Brain microvascular endothelial cell (primary cell): ENCODE data around the gene PRDM16.

ENCODE experiments used
- DNase-seq: peaks from one replicate; pipeline ENCODE4 v3.0.0-alpha.2; 2020
- H3K27ac ChIP-seq: fragments of 250-450 bp; sonication (Bioruptor Pico); 2 replicates; pipeline ENCODE4 v1.5.1; 2020; ENCODE audit warnings: mild to moderate bottlenecking, moderate library complexity
- H3K27me3 ChIP-seq: fragments of 250-450 bp; sonication (Bioruptor Pico); replicated peaks from 2 replicates; pipeline ENCODE4 v1.5.1; 2020; ENCODE audit warnings: mild to moderate bottlenecking
- H3K36me3 ChIP-seq: fragments of 250-450 bp; sonication (Bioruptor Pico); replicated peaks from 2 replicates; pipeline ENCODE4 v1.5.1; 2020; ENCODE audit warnings: mild to moderate bottlenecking
- H3K4me3 ChIP-seq: 2 replicates; pipeline ENCODE4 v1.5.1; 2011; ENCODE audit warnings: low read depth, mild to moderate bottlenecking, control low read depth, low read length, moderate library complexity
- in situ Hi-C: cut with HindIII; loops from 2 replicates; pipeline ENCODE4 v1.10.0; 2017; ENCODE audit warnings: low sequenced_read_pairs, low pct_ligation_motif_present
- TF ChIP-seq, protein P1 (sequence below): IDR thresholded peaks from 2 replicates; pipeline ENCODE4 v1.5.1; 2011; ENCODE audit warnings: low read depth, mild to moderate bottlenecking, moderate library complexity, low read length, control low read depth, inconsistent platforms; ENCODE audit errors: missing control alignments

The PRDM16 gene

DNA sequence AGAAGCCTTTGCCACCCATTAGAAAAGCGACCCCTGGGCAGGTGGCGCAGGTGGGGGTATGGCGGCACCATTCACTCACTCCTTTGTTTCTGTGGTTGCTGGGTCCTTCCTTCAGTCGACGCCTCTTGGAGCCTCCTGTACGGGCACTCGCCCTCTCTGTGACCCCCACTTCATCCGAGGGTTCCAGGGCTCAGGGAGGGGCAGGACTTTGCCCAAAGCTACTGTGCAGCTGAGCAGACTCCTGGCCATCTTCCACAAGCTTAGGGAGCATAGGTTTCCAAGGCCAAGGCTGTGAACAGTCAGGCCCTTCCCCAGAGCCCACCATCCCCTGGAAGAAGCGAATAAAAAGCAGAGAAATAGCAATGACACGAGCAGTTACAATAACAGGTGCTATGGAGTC is 194.8 kb downstream of the PRDM16 start:
- no peak for DNase-seq
- H3K36me3 ChIP-seq: no peaks in the 10 kb centered on the region
- in situ Hi-C loops: no loop called here
- no peaks in the 10 kb centered on the region for H3K27me3 ChIP-seq
- H3K4me3 ChIP-seq: no peak overlapping the region
- TF ChIP-seq, protein P1, sequence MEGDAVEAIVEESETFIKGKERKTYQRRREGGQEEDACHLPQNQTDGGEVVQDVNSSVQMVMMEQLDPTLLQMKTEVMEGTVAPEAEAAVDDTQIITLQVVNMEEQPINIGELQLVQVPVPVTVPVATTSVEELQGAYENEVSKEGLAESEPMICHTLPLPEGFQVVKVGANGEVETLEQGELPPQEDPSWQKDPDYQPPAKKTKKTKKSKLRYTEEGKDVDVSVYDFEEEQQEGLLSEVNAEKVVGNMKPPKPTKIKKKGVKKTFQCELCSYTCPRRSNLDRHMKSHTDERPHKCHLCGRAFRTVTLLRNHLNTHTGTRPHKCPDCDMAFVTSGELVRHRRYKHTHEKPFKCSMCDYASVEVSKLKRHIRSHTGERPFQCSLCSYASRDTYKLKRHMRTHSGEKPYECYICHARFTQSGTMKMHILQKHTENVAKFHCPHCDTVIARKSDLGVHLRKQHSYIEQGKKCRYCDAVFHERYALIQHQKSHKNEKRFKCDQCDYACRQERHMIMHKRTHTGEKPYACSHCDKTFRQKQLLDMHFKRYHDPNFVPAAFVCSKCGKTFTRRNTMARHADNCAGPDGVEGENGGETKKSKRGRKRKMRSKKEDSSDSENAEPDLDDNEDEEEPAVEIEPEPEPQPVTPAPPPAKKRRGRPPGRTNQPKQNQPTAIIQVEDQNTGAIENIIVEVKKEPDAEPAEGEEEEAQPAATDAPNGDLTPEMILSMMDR: no peak
- no peak overlapping the region for H3K27ac ChIP-seq

DNA sequence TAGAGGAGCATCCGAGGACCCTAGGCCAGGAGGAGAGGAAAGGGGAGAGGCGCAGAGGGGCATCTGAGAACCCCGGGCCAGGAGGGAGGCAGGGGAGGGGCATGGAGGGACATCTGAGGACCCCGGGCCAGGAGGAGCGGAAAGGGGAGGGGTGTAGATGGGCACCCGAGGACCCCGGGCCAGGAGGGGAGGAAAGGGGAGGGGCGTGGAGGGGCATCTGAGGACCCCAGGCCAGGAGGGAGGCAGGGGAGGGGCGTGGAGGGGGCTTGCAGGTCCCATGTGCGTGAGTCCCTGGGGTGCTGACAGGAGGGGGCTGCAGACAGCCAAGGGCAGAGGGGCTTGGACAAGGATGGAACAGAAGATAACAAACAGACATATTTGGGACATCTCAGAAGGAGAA is 195.5 kb downstream of the PRDM16 start:
- H3K27me3 ChIP-seq: no peaks in the 10 kb centered on the region

DNA sequence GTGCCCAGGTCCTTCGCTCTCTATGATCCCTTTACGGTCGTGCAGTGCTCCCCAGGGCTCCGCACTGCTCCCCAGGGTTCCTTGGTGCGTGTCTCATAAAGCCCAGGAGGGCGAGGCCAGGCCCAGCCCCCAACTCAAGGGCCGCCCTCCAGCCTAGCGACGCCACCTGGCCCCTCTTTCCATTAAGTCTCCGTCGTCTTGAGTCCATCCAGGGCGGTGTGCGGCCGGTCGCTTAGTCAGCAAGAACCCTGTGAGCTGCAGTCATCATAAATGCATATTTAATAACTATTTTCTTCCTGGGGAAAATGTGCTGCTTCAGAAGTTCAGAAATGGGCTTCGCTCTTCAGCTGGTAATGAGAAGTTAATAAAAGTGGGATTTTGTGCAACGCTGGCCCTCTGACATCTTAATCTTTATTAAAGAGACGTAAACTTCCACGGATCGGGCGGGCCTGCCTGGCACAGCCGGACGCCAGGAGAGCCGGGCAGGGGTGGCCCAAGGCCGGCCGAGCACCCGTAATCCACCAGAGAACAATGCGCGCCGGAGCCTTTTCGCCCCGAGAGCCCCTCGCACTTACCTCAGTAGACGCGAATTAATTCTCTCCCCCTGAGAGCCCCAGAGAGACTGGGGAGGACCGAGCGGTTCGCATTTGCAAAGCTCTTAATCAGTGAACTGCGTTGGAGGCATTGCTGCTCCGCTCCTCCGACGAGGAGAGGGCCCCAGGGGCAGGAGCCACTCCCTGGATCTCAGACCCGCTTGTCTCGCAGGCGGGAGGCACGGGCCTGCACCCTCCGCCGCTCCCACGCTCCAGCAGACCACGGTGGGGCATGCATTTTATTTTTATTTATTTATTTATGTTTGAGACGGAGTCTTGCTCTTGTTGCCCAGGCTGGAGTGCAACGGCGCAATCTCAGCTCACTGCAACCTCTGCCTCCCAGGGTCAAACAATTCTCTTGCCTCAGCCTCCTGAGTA is 197.1 kb downstream of the PRDM16 start:
- TF ChIP-seq, protein P1: no peak

More for the DNA sequence above, 195.5 kb downstream of the PRDM16 start:
- in situ Hi-C loops: no loop called here
- TF ChIP-seq, protein P1: no peak
- Histone ChIP-seq H3K27ac (no peak overlapping the region), H3K36me3 (no peaks in the 10 kb centered on the region), H3K4me3 (no peak overlapping the region)
- DNase-seq: no peak

DNA sequence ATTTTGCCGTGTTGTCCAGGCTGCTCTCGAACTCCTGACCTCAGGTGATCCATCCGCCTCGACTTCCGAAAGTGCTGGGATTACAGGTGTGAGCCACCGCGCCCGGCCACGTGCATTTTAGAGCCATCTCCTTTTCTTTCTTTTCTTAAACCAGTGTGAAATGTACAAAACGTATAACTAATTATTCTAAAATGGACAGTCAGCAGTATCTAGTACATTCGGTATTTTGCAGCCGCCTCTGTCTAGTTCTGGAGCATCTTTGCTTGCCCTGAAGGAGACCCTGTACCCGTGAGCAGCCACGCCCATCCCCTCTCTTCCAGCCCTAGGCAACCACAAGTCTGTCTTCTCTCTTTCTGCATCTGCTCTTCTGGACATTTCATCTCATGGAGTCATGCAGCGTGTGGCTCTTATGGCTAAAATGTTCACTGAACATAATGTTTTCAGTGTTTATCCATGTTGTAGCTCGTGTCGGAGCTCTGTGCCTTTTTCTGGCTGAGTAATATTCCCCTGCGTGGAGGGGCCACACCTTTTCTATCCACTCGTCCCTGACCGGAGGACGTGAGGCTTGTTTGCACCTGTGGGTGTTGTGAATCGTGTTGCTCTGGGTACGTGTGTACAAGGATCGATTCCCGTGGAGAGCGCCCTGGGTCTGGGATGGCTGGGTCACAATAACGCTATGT is 198.0 kb downstream of the PRDM16 start:
- no peak overlapping the region for H3K4me3 ChIP-seq
- no peak for DNase-seq

More for the DNA sequence above, 197.1 kb downstream of the PRDM16 start:
- Histone ChIP-seq H3K36me3 (no peaks in the 10 kb centered on the region), H3K4me3 (no peak overlapping the region), H3K27ac (no peak overlapping the region), H3K27me3 (no peaks in the 10 kb centered on the region)
- DNase-seq: no peak
- in situ Hi-C loops: no loop called here

DNA sequence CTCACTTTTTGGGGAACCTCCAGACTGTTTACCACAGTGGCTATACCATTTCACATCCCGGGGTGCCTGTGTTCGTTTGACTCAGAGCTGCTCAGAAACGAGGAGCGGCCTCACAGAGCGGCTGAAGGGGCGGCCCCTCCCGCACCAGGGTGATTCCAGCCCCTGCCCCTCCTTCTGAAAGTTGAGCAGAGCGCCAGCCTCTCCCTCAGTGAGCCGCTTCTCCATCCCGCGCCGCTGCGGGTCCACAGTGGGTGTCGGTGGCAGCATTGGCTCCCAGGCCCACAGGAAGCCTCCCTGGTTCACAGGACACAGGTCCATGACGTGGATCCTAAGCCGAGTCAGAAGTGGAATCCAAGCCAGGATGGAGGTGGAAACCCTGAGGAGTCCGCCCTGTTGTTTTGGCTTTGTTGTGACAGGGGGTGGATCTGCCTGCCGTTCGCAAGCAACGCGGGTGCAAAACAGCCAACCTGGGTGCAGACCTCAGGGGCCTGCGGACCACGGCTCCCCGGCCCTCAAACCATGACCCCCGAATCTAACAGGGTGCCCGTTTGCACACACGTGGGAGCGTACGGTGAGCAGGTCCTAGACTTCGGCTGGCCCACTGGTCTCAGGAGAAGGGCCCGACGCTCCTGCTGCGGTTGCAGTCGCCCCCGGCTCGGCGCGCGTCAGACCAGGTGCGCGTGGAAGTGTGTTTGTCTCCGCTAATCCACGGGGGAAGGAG is 198.7 kb downstream of the PRDM16 start:
- no peaks in the 10 kb centered on the region for H3K27me3 ChIP-seq
- H3K4me3 ChIP-seq: no peak overlapping the region
- TF ChIP-seq, protein P1: no peak
- in situ Hi-C loops: no loop called here
- H3K27ac ChIP-seq: no peak overlapping the region
- no peak for DNase-seq
- H3K36me3 ChIP-seq: no peaks in the 10 kb centered on the region

More for the DNA sequence above, 198.0 kb downstream of the PRDM16 start:
- in situ Hi-C loops: no loop called here
- H3K27ac ChIP-seq: no peak overlapping the region
- no peaks in the 10 kb centered on the region for H3K36me3 ChIP-seq
- TF ChIP-seq, protein P1: no peak
- H3K27me3 ChIP-seq: no peaks in the 10 kb centered on the region
